SH-SY5Y (cell line): ENCODE results near the gene CYP2C19.

Source experiments
- GATA2 ChIP-seq: IDR thresholded peaks from 2 replicates; pipeline ENCODE4 v1.6.1; 2011; ENCODE audit warnings: mild to moderate bottlenecking, low read depth, low read length
- GATA3 ChIP-seq: IDR thresholded peaks from 2 replicates; pipeline ENCODE4 v1.6.1; 2011; ENCODE audit warnings: low read depth, mild to moderate bottlenecking, low read length, moderate library complexity

GRCh38 chr10:94859086-94859485, 96.6 kb downstream of the CYP2C19 start:
- no peak for TF ChIP-seq GATA2
- TF ChIP-seq GATA3, result no peak
